IMR-90 (cell line): Measurements from ENCODE around the gene PARP12. TPM values are rescaled to one million over a fixed set of nuclear protein-coding genes. Genes with fewer than 3 reads are reported as not detected.

ENCODE experiments used
- ATAC-seq: fragments of 200-7000 bp; cut with Tn5 transposase; 2 replicates; pipeline ENCODE4 v1.9.1; 2020; ENCODE audit warnings: low read depth, mild to moderate bottlenecking, moderate library complexity
- BruUV-seq: library from RNA; stranded (reverse); fragments of 400-500 nt; replicated peaks from 2 replicates; lab custom pipeline; 2021; lab: Mats Ljungman, UMichigan
- CTCF ChIA-PET: fragments of 300-600 bp; formaldehyde crosslinking; extraction: SDS; loops from one replicate; lab custom pipeline; 2021; ENCODE audit warnings: antibody characterized with exemption; lab: Yijun Ruan, JAX
- POLR2A ChIA-PET: fragments of 300-600 bp; sonication (Branson Sonifier 250); formaldehyde crosslinking; loops from one replicate; lab custom pipeline; 2022; ENCODE audit warnings: antibody characterized with exemption; ENCODE audit not compliant: unreplicated experiment; lab: Charles Lee
- DNase-seq: peaks from one replicate; pipeline ENCODE4 v3.0.0; 2013
- H2AFZ ChIP-seq: replicated peaks from 2 replicates; pipeline ENCODE3; 2013; ENCODE audit warnings: low read length, mild to moderate bottlenecking; ENCODE audit not compliant: poor library complexity
- H2AK5ac ChIP-seq: 2 replicates; pipeline ENCODE4 v1.6.1; 2013; ENCODE audit warnings: low read depth, low read length, inconsistent platforms
- H2AK9ac ChIP-seq: replicated peaks from 2 replicates; pipeline ENCODE3; 2013; ENCODE audit warnings: mild to moderate bottlenecking, low read depth, low read length, moderate library complexity; ENCODE audit not compliant: poor library complexity
- H2BK120ac ChIP-seq: 2 replicates; pipeline ENCODE4 v1.6.1; 2013; ENCODE audit warnings: low read depth, low read length, inconsistent platforms
- H2BK15ac ChIP-seq: 3 replicates; pipeline ENCODE4 v1.6.1; 2013; ENCODE audit warnings: low read depth, low read length, inconsistent platforms
- H2BK20ac ChIP-seq: 2 replicates; pipeline ENCODE4 v1.6.1; 2013; ENCODE audit warnings: low read depth, mild to moderate bottlenecking, inconsistent platforms, low read length, moderate library complexity
- H2BK5ac ChIP-seq: 2 replicates; pipeline ENCODE4 v1.6.1; 2013; ENCODE audit warnings: mild to moderate bottlenecking, low read depth, low read length, inconsistent platforms; ENCODE audit not compliant: poor library complexity, severe bottlenecking
- H3K14ac ChIP-seq: replicated peaks from 2 replicates; pipeline ENCODE4 v1.6.1; 2013; ENCODE audit warnings: low read depth, low read length, inconsistent platforms
- H3K18ac ChIP-seq: 2 replicates; pipeline ENCODE4 v1.6.1; 2013; ENCODE audit warnings: low read depth, low read length, control low read depth
- H3K23ac ChIP-seq: 2 replicates; pipeline ENCODE4 v1.6.1; 2013; ENCODE audit warnings: low read depth, low read length, inconsistent platforms
- H3K27ac ChIP-seq: 2 replicates; pipeline ENCODE4 v1.5.1; 2013; ENCODE audit warnings: mild to moderate bottlenecking, control low read depth, low read length; ENCODE audit not compliant: insufficient read depth
- H3K27me3 ChIP-seq: 2 replicates; pipeline ENCODE4 v1.6.1; 2013; ENCODE audit warnings: low read length; ENCODE audit not compliant: control insufficient read depth, insufficient read depth
- H3K36me3 ChIP-seq: 2 replicates; pipeline ENCODE4 v1.6.1; 2013; ENCODE audit warnings: low read length, mixed read lengths; ENCODE audit not compliant: control insufficient read depth, insufficient read depth
- H3K4ac ChIP-seq: 2 replicates; pipeline ENCODE4 v1.6.1; 2013; ENCODE audit warnings: low read depth, low read length, inconsistent platforms
- H3K4me1 ChIP-seq: 2 replicates; pipeline ENCODE4 v1.6.1; 2013; ENCODE audit warnings: low read length, mixed read lengths; ENCODE audit not compliant: control insufficient read depth, insufficient read depth
- H3K4me2 ChIP-seq: 2 replicates; pipeline ENCODE4 v1.6.1; 2013; ENCODE audit warnings: low read depth, mild to moderate bottlenecking, control low read depth, low read length, moderate library complexity
- H3K4me3 ChIP-seq: 2 replicates; pipeline ENCODE4 v1.5.1; 2013; ENCODE audit warnings: low read depth, mild to moderate bottlenecking, control low read depth, low read length, moderate library complexity; ENCODE audit not compliant: insufficient read depth
- H3K56ac ChIP-seq: 2 replicates; pipeline ENCODE4 v1.6.1; 2013; ENCODE audit warnings: low read length, inconsistent platforms; ENCODE audit not compliant: insufficient read depth; ENCODE audit errors: extremely low read depth
- H3K79me1 ChIP-seq, 2 experiments: 2 replicates each; pipeline ENCODE4 v1.6.1; 2013; ENCODE audit warnings: low read length in 2 of 2, inconsistent platforms in 1 of 2, low read depth in 1 of 2
- H3K9ac ChIP-seq: 2 replicates; pipeline ENCODE4 v1.6.1; 2013; ENCODE audit warnings: low read depth, low read length, control low read depth
- H3K9me1 ChIP-seq: 2 replicates; pipeline ENCODE4 v1.6.1; 2013; ENCODE audit warnings: low read length, inconsistent platforms; ENCODE audit not compliant: insufficient read depth
- H3K9me3 ChIP-seq: 2 replicates; pipeline ENCODE4 v1.6.1; 2013; ENCODE audit warnings: low read length; ENCODE audit not compliant: control insufficient read depth, insufficient read depth
- H4K20me1 ChIP-seq: 2 replicates; pipeline ENCODE4 v1.6.1; 2013; ENCODE audit warnings: low read length, inconsistent platforms; ENCODE audit not compliant: insufficient read depth
- H4K5ac ChIP-seq: 2 replicates; pipeline ENCODE4 v1.6.1; 2013; ENCODE audit warnings: mild to moderate bottlenecking, low read depth, low read length, control low read depth
- H4K8ac ChIP-seq, 2 experiments: 2 replicates each; pipeline ENCODE4 v1.6.1; 2013; ENCODE audit warnings: low read depth in 2 of 2, low read length in 2 of 2, control low read depth in 1 of 2, inconsistent platforms in 1 of 2
- H4K91ac ChIP-seq: 2 replicates; pipeline ENCODE4 v1.6.1; 2013; ENCODE audit warnings: low read depth, low read length, inconsistent platforms; ENCODE audit not compliant: insufficient read depth
- RCOR1 ChIP-seq: IDR thresholded peaks from 2 replicates; pipeline ENCODE4 v1.6.1; 2012; ENCODE audit warnings: mild to moderate bottlenecking, low read length, improper control_type of control experiment; ENCODE audit not compliant: insufficient replicate concordance
- WGBS, 2 experiments: methylation state at CpG; one replicate each; pipeline versions ENCODE4 v1.1.5 to v1.1.7; 2013; ENCODE audit warnings: missing lambda C conversion rate in 2 of 2; ENCODE audit not compliant: insufficient read length in 1 of 2; ENCODE audit errors: extremely low coverage in 2 of 2; 5-methylcytosine and 5-hydroxymethylcytosine counted together
- dilution Hi-C: fragments of 300-500 bp; cut with HindIII; formaldehyde crosslinking; loops from one replicate; pipeline ENCODE4 v1.14.3; 2018; ENCODE audit warnings: low sequenced_read_pairs; ENCODE audit not compliant: unreplicated experiment
- in situ Hi-C: fragments of 300-500 bp; cut with MboI; formaldehyde crosslinking; loops from 3 replicates; pipeline ENCODE4 v1.14.3; 2019; ENCODE audit warnings: low sequenced_read_pairs, inconsistent platforms, mixed read lengths
- intact Hi-C: fragments of 100-400 bp; cut with micrococcal nuclease; formaldehyde crosslinking; loops from 2 replicates; pipeline ENCODE4 v1.10.0; 2022
- polyA plus RNA-seq, 3 experiments: library from polyadenylated mRNA; depleted of rRNA; stranded (reverse); fragments of >200 nt; gene quantifications; 2 replicates each; pipeline ENCODE4 v1.2.3, GENCODE V29; 2012; ENCODE audit warnings: low replicate concordance in 1 of 3
- total RNA-seq: library from RNA; depleted of rRNA; stranded (reverse); fragments of >200 nt; gene quantifications from 2 replicates; pipeline ENCODE4 v1.2.3, GENCODE V29; 2012

The PARP12 gene
- total and polyA plus RNA-seq, 2 of the 4 experiments (the other 2 are of a cell fraction): 7.2 to 11.3 TPM

- POLR2A ChIA-PET: no interaction called here
- Histone ChIP-seq H2BK5ac (no peak overlapping the region), H2AFZ (no peak overlapping the region), H3K23ac (no peak overlapping the region), H3K4me1 (no peaks in the 10 kb centered on the region), H3K9ac (no peak overlapping the region), H2BK120ac (no peak overlapping the region), H3K27ac (no peak overlapping the region), H2BK15ac (no peak overlapping the region), H3K36me3 (peaks cover 3% of the 10 kb centered on the region), H3K56ac (no peak overlapping the region), H3K79me1 (no peaks in the 10 kb centered on the region), H3K4me2 (no peak overlapping the region), H2BK20ac (no peak overlapping the region), H3K4ac (no peak overlapping the region), H3K9me3 (no peaks in the 10 kb centered on the region), H3K9me1 (0 out of 2 replicates have a peak, but pooled peaks cover 3% of the 10 kb centered on the region), H3K18ac (no peak overlapping the region), H4K20me1 (no peaks in the 10 kb centered on the region), H3K4me3 (no peak overlapping the region), H4K5ac (no peak overlapping the region), H2AK5ac (no peak overlapping the region), H2AK9ac (no peak overlapping the region), H4K91ac (no peak overlapping the region), H3K27me3 (peaks cover 3% of the 10 kb centered on the region), H4K8ac (no peak overlapping the region), H3K14ac (no peak overlapping the region)
- WGBS, 2 experiments: 100% methylated on average over 1 of the region's 11 CpGs; no CpG with 5 or more reads in 1 of the 2 experiments
- DNase-seq (no peak), ATAC-seq (no peak)
- CTCF ChIA-PET: no interaction called here
- intact Hi-C loops: no loop called here
- TF ChIP-seq RCOR1: no peak
- no TSS peak for BruUV-seq
- in situ Hi-C loops: no loop called here
- dilution Hi-C loops: no loop called here
Observed at GRCh38 chr7:140081774-140082425, 19.1 kb upstream of the PARP12 start.
